CD14-positive monocyte (primary cell): ENCODE data around the gene ABCC4. TPM values are rescaled to one million over a fixed set of nuclear protein-coding genes. Genes with fewer than 3 reads are reported as not detected.

Experiments
- DNase-seq, 3 donors: peaks; one replicate each; pipeline ENCODE4 v3.0.0-alpha.2; 2011 to 2022
- H2AFZ ChIP-seq: 2 replicates; pipeline ENCODE4 v1.6.0; 2012; ENCODE audit warnings: mild to moderate bottlenecking, low read depth, low read length, inconsistent platforms; ENCODE audit not compliant: insufficient read depth, poor library complexity, severe bottlenecking
- H3K27ac ChIP-seq, 2 donors: 1 replicate in 1 of 2; 2 replicates in 1 of 2; pipeline ENCODE4 v1.5.1; 2012 to 2013; ENCODE audit warnings: low read length in 2 of 2, control low read depth in 1 of 2, inconsistent platforms in 1 of 2, low read depth in 1 of 2, mild to moderate bottlenecking in 1 of 2
- H3K27me3 ChIP-seq, 2 donors: one replicate each; pipeline versions ENCODE4 v1.6.0 to v1.6.1; 2011 to 2013; ENCODE audit warnings: low read length in 2 of 2; ENCODE audit not compliant: control insufficient read depth in 2 of 2, insufficient read depth in 2 of 2
- H3K36me3 ChIP-seq, 2 donors: replicated peaks in 1 of 2; 1 replicate in 1 of 2; 2 replicates in 1 of 2; pipeline versions ENCODE4 v1.5.1 to v1.6.1; 2012 to 2013; ENCODE audit warnings: low read length in 2 of 2, control low read depth in 1 of 2, inconsistent platforms in 1 of 2, mild to moderate bottlenecking in 1 of 2; ENCODE audit not compliant: insufficient read depth in 2 of 2, control insufficient read depth in 1 of 2
- H3K4me1 ChIP-seq, 2 donors: 1 replicate in 1 of 2; 2 replicates in 1 of 2; pipeline versions ENCODE4 v1.5.1 to v1.6.1; 2012 to 2013; ENCODE audit warnings: low read length in 2 of 2, control low read depth in 1 of 2, inconsistent platforms in 1 of 2, mild to moderate bottlenecking in 1 of 2, moderate library complexity in 1 of 2; ENCODE audit not compliant: insufficient read depth in 2 of 2, control insufficient read depth in 1 of 2
- H3K4me2 ChIP-seq: replicated peaks from 2 replicates; pipeline ENCODE3; 2012; ENCODE audit warnings: low read length, moderate library complexity, mild to moderate bottlenecking; ENCODE audit not compliant: poor library complexity, severe bottlenecking; ENCODE audit errors: extremely low read depth
- H3K4me3 ChIP-seq, 3 experiments: fragments of 200-600 bp in 1 of 3; sonication (generic) in 1 of 3; replicated peaks in 1 of 3; 1 replicate in 2 of 3; 2 replicates in 1 of 3; pipeline ENCODE4 v1.5.1; 2011 to 2013; ENCODE audit warnings: low read length in 3 of 3, mild to moderate bottlenecking in 3 of 3, control low read depth in 2 of 3, low read depth in 2 of 3, inconsistent platforms in 1 of 3, moderate library complexity in 1 of 3
- H3K79me2 ChIP-seq: 2 replicates; pipeline ENCODE4 v1.6.0; 2012; ENCODE audit warnings: mild to moderate bottlenecking, control low read depth, inconsistent platforms, low read length, moderate library complexity; ENCODE audit not compliant: insufficient read depth
- H3K9ac ChIP-seq: 2 replicates; pipeline ENCODE4 v1.6.0; 2017; ENCODE audit warnings: low read length, mild to moderate bottlenecking; ENCODE audit not compliant: insufficient read depth, poor library complexity, severe bottlenecking
- H3K9me3 ChIP-seq, 2 donors: replicated peaks in 1 of 2; 1 replicate in 1 of 2; 2 replicates in 1 of 2; pipeline versions ENCODE4 v1.5.1 to v1.6.1; 2012 to 2013; ENCODE audit warnings: low read length in 2 of 2, control low read depth in 1 of 2; ENCODE audit not compliant: control insufficient read depth in 1 of 2, insufficient read depth in 1 of 2
- H4K20me1 ChIP-seq: 2 replicates; pipeline ENCODE4 v1.6.0; 2012; ENCODE audit warnings: mild to moderate bottlenecking, low read length, control low read depth, moderate library complexity; ENCODE audit not compliant: insufficient read depth
- H3K27ac Mint-ChIP-seq, 7 donors: one replicate each; pipeline ENCODE4 v1.8.0; 2020; ENCODE audit warnings: mild to moderate bottlenecking in 7 of 7, mixed read lengths in 7 of 7, moderate library complexity in 6 of 7, inconsistent platforms in 2 of 7
- H3K27me3 Mint-ChIP-seq, 3 donors: one replicate each; pipeline ENCODE4 v1.8.0; 2021 to 2022; ENCODE audit warnings: low read depth in 3 of 3, mild to moderate bottlenecking in 3 of 3, mixed read lengths in 3 of 3, moderate library complexity in 3 of 3, inconsistent platforms in 1 of 3
- H3K36me3 Mint-ChIP-seq, 2 donors: one replicate each; pipeline ENCODE4 v1.8.0; 2020; ENCODE audit warnings: mixed read lengths in 2 of 2, inconsistent platforms in 1 of 2, mild to moderate bottlenecking in 1 of 2
- H3K4me1 Mint-ChIP-seq: one replicate; pipeline ENCODE4 v1.8.0; 2020; ENCODE audit warnings: mild to moderate bottlenecking, mixed read lengths
- H3K4me3 Mint-ChIP-seq, 2 donors: one replicate each; pipeline ENCODE4 v1.8.0; 2020; ENCODE audit warnings: mild to moderate bottlenecking in 2 of 2, mixed read lengths in 2 of 2, moderate library complexity in 1 of 2
- H3K9me3 Mint-ChIP-seq, 7 donors: one replicate each; pipeline ENCODE4 v1.8.0; 2020 to 2022; ENCODE audit warnings: mixed read lengths in 7 of 7, mild to moderate bottlenecking in 6 of 7, moderate library complexity in 6 of 7, inconsistent platforms in 2 of 7
- CTCF ChIP-seq: fragments of 200-600 bp; IDR thresholded peaks from one replicate; pipeline ENCODE4 v1.8.0; 2022; ENCODE audit warnings: antibody characterized with exemption, mild to moderate bottlenecking
- WGBS: methylation state at CpG from one replicate; pipeline ENCODE4 v1.1.5; 2013; ENCODE audit warnings: missing lambda C conversion rate; ENCODE audit not compliant: insufficient coverage; 5-methylcytosine and 5-hydroxymethylcytosine counted together
- intact Hi-C, 2 donors: fragments of 100-400 bp; cut with micrococcal nuclease; formaldehyde crosslinking; loops; one replicate each; pipeline versions ENCODE4 v1.15.0 to v1.15.1; 2023
- polyA plus RNA-seq, 3 donors: library from polyadenylated mRNA; depleted of rRNA in 1 of 3; unstranded in 2 of 3; stranded (reverse) in 1 of 3; fragments of 300-500 nt in 2 of 3; fragments of >200 nt in 1 of 3; fragmentation: Illumina TruSeq in 2 of 3; gene quantifications; 1 replicate in 2 of 3; 2 replicates in 1 of 3; pipeline ENCODE4 v1.2.3, GENCODE V29; 2012 to 2021

The ABCC4 gene
- polyA plus RNA-seq, 3 donors: 0.96 to 2.5 (median 1.7) TPM

- Histone ChIP-seq H3K27ac (no peak overlapping the region), H4K20me1 (no peaks in the 10 kb centered on the region), H3K36me3 (no peaks in the 10 kb centered on the region), H3K9ac (no peak overlapping the region), H3K9me3 (no peaks in the 10 kb centered on the region), H3K4me2 (no peak overlapping the region), H3K79me2 (no peaks in the 10 kb centered on the region), H3K4me3 (no peak overlapping the region), H2AFZ (no peak overlapping the region), H3K27me3 (no peaks in the 10 kb centered on the region), H3K4me1 (peaks cover 19 to 22% of the 10 kb centered on the region in 2 donors)
- Mint-ChIP-seq H3K27me3 (no peaks in the 10 kb centered on the region), H3K9me3 (no peaks in the 10 kb centered on the region), H3K27ac (no peak overlapping the region), H3K36me3 (peaks cover 0 to 3% of the 10 kb centered on the region in 2 donors), H3K4me3 (no peak overlapping the region), H3K4me1 (peaks cover 21% of the 10 kb centered on the region)
- DNase-seq: no peak
- WGBS: 70% methylated on average over 2 of the region's 3 CpGs
- intact Hi-C loops: no loop called here
- TF ChIP-seq CTCF: no peak
Measured at GRCh38 chr13:95229855-95230254, 71.4 kb downstream of the ABCC4 start.

- Histone ChIP-seq H3K79me2 (no peaks in the 10 kb centered on the region), H3K4me1 (peaks cover 19 to 22% of the 10 kb centered on the region in 2 donors), H3K4me3 (peak overlapping the region in 1 of 3 experiments; percentile 36), H3K4me2 (peak overlapping the region; percentile 72), H3K9me3 (no peaks in the 10 kb centered on the region), H3K36me3 (no peaks in the 10 kb centered on the region), H2AFZ (no peak overlapping the region), H3K9ac (no peak overlapping the region), H3K27me3 (no peaks in the 10 kb centered on the region), H4K20me1 (no peaks in the 10 kb centered on the region), H3K27ac (peak overlapping the region; percentile 47 to 70)
- DNase-seq: no peak
- Mint-ChIP-seq H3K27ac (peak overlapping the region in 1 of 7 donors; percentile 38), H3K9me3 (no peaks in the 10 kb centered on the region), H3K4me3 (peak overlapping the region in 1 of 2 donors; percentile 24), H3K4me1 (peaks cover 21% of the 10 kb centered on the region), H3K27me3 (no peaks in the 10 kb centered on the region), H3K36me3 (peaks cover 0 to 2% of the 10 kb centered on the region in 2 donors)
- no CpG with 5 or more reads among the region's 5 CpGs for WGBS
- intact Hi-C loops: no loop called here
- TF ChIP-seq CTCF: no peak
Measured at GRCh38 chr13:95228130-95228529, 73.1 kb downstream of the ABCC4 start.
